Measurements from ENCODE around the gene PLPPR5. TPM values are rescaled to one million over a fixed set of nuclear protein-coding genes. Genes with fewer than 3 reads are reported as not detected.

The PLPPR5 gene
- total RNA-seq, 4 donors from 2014 or later, result 0.14 to 0.16 TPM; not detected in 2

DNA sequence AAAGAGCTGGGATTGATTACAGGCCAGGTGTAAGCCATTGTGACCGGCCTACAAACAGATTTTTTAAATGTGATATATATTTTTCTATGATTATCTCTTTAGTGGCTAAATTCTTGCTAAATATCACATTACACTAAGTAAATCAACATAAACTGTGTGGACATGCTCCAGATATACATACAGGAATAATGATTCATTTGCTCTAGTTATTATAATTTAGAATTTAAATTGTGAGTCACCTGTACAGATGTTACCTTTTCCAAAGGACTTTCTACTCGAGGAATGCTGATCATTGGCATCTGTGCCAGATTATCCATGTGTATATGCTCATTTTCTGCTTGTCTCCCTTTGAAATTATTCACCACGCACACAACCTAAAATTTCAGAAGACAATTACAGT, 90.1 kb downstream of the PLPPR5 start:
- H3K9me3 ChIP-seq, result no peaks in the 10 kb centered on the region
- DNase-seq, result no peak
- 77 to 82% methylated on average over 3 of the region's 3 CpGs for WGBS, 2 donors (ENCODE audit: low coverage in 1 of 2)
- no peaks in the 10 kb centered on the region for H3K36me3 ChIP-seq
- intact Hi-C loops (cut with DNase I; ENCODE audit: low total_unique reads), result no loop called here
- H3K27ac ChIP-seq, result no peak overlapping the region
- no peaks in the 10 kb centered on the region for H3K4me1 ChIP-seq
- no peaks in the 10 kb centered on the region for H3K27me3 ChIP-seq
- in situ Hi-C loops (cut with MboI; ENCODE audit: low pct_ligation_motif_present in 1 of 4, low pct_unique_long_range_greater_than_20kb in 1 of 4, low sequenced_read_pairs in 3 of 4), result no loop called here
- TF ChIP-seq POLR2A (IDR thresholded peaks at IDR 0.05), result no peak
- no peak for TF ChIP-seq POLR2AphosphoS5 (IDR thresholded peaks at IDR 0.05)
- TF ChIP-seq, protein P1, sequence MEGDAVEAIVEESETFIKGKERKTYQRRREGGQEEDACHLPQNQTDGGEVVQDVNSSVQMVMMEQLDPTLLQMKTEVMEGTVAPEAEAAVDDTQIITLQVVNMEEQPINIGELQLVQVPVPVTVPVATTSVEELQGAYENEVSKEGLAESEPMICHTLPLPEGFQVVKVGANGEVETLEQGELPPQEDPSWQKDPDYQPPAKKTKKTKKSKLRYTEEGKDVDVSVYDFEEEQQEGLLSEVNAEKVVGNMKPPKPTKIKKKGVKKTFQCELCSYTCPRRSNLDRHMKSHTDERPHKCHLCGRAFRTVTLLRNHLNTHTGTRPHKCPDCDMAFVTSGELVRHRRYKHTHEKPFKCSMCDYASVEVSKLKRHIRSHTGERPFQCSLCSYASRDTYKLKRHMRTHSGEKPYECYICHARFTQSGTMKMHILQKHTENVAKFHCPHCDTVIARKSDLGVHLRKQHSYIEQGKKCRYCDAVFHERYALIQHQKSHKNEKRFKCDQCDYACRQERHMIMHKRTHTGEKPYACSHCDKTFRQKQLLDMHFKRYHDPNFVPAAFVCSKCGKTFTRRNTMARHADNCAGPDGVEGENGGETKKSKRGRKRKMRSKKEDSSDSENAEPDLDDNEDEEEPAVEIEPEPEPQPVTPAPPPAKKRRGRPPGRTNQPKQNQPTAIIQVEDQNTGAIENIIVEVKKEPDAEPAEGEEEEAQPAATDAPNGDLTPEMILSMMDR (IDR thresholded peaks at IDR 0.05), result no peak
- no peak for TF ChIP-seq EP300 (IDR thresholded peaks at IDR 0.05; ENCODE audit: low read depth)
- no peak overlapping the region for H3K4me3 ChIP-seq

DNA sequence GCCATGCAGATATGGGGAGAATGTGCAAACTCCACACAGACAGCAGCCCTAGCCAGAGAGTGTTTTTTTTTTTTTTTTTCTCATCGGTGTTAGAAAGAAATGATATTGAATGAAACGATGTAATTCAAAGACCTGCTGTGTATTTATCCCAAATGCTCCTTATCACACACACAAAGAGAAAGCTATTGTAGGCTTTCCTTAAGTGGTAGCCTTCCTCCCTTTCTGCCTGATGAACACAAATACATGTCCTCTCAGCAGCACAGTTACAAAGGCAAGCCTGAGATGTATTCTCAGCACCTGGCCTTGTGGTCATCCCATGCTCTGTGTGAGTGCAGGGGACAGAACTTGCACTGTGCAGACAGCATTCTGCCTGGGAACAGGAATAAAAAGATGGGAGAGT, 93.8 kb downstream of the PLPPR5 start:
- Histone ChIP-seq H3K9me3 (no peaks in the 10 kb centered on the region), H3K27me3 (no peaks in the 10 kb centered on the region), H3K4me3 (no peak overlapping the region), H3K27ac (no peak overlapping the region), H3K4me1 (no peaks in the 10 kb centered on the region), H3K36me3 (no peaks in the 10 kb centered on the region)
- intact Hi-C loops (cut with DNase I; ENCODE audit: low total_unique reads) (no loop called here), in situ Hi-C loops (cut with MboI; ENCODE audit: low pct_ligation_motif_present in 1 of 4, low pct_unique_long_range_greater_than_20kb in 1 of 4, low sequenced_read_pairs in 3 of 4) (no loop called here)
- TF ChIP-seq POLR2A (IDR thresholded peaks at IDR 0.05) (no peak), POLR2AphosphoS5 (IDR thresholded peaks at IDR 0.05) (no peak), EP300 (IDR thresholded peaks at IDR 0.05; ENCODE audit: low read depth) (no peak)
- TF ChIP-seq, protein P1 (IDR thresholded peaks at IDR 0.05), result no peak
- WGBS, 2 donors (ENCODE audit: low coverage in 1 of 2), result 90 to 100% methylated on average over 2 of the region's 2 CpGs
- DNase-seq, result no peak

DNA sequence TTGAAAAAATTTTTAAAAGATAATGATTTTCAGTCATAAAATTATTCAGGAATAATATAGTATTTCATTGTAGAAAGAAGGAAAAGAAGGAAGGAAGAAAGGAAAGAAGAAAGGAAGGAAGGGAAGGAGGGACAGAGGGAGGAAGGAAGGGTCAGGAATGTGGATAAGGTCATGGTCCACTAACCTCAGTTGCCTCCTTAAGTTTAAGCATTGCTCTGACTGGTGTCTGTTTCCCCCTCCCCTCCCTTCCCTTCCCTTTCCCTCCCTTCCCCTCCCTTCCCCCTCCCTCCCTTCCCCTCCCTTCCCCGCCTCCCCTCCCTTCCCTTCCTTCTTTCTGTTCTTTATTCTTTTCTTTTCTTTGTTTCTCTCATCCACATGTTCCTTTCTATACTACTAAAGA, 95.7 kb downstream of the PLPPR5 start:
- intact Hi-C loops (cut with DNase I; ENCODE audit: low total_unique reads) (no loop called here), in situ Hi-C loops (cut with MboI; ENCODE audit: low pct_ligation_motif_present in 1 of 4, low pct_unique_long_range_greater_than_20kb in 1 of 4, low sequenced_read_pairs in 3 of 4) (no loop called here)
- H3K4me3 ChIP-seq, result no peak overlapping the region
- H3K4me1 ChIP-seq, result no peaks in the 10 kb centered on the region
- TF ChIP-seq, protein P1 (IDR thresholded peaks at IDR 0.05), result no peak
- no peak for TF ChIP-seq POLR2A (IDR thresholded peaks at IDR 0.05)
- TF ChIP-seq EP300 (IDR thresholded peaks at IDR 0.05; ENCODE audit: low read depth), result no peak
- no peak for TF ChIP-seq POLR2AphosphoS5 (IDR thresholded peaks at IDR 0.05)
- no peaks in the 10 kb centered on the region for H3K9me3 ChIP-seq
- no peaks in the 10 kb centered on the region for H3K27me3 ChIP-seq
- H3K27ac ChIP-seq, result no peak overlapping the region
- H3K36me3 ChIP-seq, result no peaks in the 10 kb centered on the region
- 75% methylated on average over 1 of the region's 1 CpG; no CpG with 5 or more reads in 1 of the 2 donors for WGBS, 2 donors (ENCODE audit: low coverage in 1 of 2)
- no peak for DNase-seq

DNA sequence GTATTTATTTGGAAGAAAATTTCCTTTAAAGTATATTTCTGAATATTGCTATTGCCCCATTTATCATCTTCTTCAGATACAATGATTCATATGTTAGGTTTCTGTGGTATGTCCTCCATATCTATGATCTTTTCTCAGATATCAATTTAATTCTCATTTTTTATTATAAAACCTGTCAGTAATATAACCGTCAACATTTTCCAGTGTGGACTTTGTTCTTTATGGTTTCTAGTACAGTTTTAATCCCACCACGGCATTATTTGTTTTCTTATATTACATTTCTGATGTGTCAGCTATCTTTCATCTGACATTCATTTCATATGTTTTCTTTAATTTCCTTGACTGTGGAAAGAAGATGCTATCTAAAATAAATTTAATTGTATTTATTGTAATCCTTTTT, 97.9 kb downstream of the PLPPR5 start:
- H3K36me3 ChIP-seq, result no peaks in the 10 kb centered on the region
- H3K27me3 ChIP-seq, result no peaks in the 10 kb centered on the region
- no peaks in the 10 kb centered on the region for H3K9me3 ChIP-seq
- in situ Hi-C loops (cut with MboI; ENCODE audit: low pct_ligation_motif_present in 1 of 4, low pct_unique_long_range_greater_than_20kb in 1 of 4, low sequenced_read_pairs in 3 of 4) (no loop called here), intact Hi-C loops (cut with DNase I; ENCODE audit: low total_unique reads) (no loop called here)
- H3K27ac ChIP-seq, result no peak overlapping the region
- WGBS, 2 donors (ENCODE audit: low coverage in 1 of 2), result 35 to 54% methylated on average over 2 of the region's 2 CpGs
- H3K4me1 ChIP-seq, result no peaks in the 10 kb centered on the region
- TF ChIP-seq, protein P1 (IDR thresholded peaks at IDR 0.05), result no peak
- TF ChIP-seq EP300 (IDR thresholded peaks at IDR 0.05; ENCODE audit: low read depth), result no peak
- TF ChIP-seq POLR2AphosphoS5 (IDR thresholded peaks at IDR 0.05), result no peak
- no peak for TF ChIP-seq POLR2A (IDR thresholded peaks at IDR 0.05)
- no peak overlapping the region for H3K4me3 ChIP-seq
- DNase-seq, result no peak

Measured in transverse colon (tissue), 4 donors.